WI38 (cell line): ENCODE data around the gene DNMT3A.

Source experiments
- H3K4me3 ChIP-seq: 2 replicates; pipeline ENCODE4 v1.5.1; 2011; ENCODE audit warnings: low read depth, mild to moderate bottlenecking, control low read depth, low read length
- TF ChIP-seq, protein P1 (sequence below): IDR thresholded peaks from 2 replicates; pipeline ENCODE4 v1.5.1; 2012; ENCODE audit warnings: low read depth, mild to moderate bottlenecking, control low read depth, low read length

The DNMT3A gene

DNA sequence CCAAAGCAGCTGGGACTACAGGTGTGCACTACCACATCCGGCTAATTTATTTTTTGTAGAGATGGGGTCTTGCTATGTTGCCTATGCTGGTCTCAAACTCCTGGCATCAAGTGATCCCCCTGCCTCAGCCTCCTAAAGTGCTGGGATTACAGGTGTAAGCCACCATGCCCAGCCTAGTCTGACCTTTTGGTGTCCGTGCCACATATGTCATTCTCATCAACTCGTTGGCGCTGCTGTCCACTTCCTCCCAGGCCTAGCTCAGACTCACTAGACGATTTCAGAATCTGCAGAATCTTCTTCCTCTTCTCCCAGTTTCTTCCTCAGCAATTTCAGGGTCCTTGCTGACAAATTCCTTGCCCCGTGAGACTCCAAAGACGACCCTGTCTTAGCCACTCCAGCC, 39.8 kb upstream of the DNMT3A start:
- TF ChIP-seq, protein P1, sequence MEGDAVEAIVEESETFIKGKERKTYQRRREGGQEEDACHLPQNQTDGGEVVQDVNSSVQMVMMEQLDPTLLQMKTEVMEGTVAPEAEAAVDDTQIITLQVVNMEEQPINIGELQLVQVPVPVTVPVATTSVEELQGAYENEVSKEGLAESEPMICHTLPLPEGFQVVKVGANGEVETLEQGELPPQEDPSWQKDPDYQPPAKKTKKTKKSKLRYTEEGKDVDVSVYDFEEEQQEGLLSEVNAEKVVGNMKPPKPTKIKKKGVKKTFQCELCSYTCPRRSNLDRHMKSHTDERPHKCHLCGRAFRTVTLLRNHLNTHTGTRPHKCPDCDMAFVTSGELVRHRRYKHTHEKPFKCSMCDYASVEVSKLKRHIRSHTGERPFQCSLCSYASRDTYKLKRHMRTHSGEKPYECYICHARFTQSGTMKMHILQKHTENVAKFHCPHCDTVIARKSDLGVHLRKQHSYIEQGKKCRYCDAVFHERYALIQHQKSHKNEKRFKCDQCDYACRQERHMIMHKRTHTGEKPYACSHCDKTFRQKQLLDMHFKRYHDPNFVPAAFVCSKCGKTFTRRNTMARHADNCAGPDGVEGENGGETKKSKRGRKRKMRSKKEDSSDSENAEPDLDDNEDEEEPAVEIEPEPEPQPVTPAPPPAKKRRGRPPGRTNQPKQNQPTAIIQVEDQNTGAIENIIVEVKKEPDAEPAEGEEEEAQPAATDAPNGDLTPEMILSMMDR: no peak
- H3K4me3 ChIP-seq: no peak overlapping the region

DNA sequence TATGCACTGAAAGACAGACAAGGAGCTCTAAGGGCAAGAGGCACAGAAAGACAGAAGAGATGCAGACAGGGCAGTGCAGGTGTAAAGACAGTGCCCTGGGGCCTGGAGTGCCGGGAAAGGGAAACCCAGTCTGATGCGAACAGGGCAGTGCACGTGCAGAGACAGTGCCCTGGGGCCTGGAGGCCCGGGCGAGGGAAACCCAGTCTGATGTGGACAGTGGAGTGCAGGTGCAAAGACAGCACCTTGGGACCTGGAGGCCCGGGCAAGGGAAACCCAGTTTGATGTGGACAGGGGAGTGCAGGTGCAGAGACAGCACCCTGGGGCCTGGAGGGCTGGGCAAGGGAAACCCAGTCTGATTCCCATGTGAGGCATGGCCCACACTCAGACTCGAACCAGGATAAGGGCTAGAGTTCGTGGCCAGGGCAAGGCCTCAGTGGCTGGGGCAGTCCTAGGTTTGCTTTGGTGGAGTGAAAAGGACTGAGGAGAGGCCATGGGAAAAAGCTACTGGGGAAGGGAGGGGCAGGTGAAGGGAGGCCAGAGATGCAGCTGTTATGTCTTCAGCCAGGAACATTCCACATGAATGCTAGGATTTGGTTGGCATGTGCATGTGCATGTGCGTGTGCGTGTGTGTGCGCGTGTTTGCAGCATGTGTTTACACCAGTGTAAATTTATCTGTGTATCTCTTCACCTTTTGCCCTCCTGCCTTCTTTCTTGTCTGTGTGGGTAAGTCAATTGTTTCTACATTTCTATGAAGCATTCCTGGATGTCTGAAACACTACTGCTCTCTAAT, 39.1 kb upstream of the DNMT3A start:
- TF ChIP-seq, protein P1: no peak
- no peak overlapping the region for H3K4me3 ChIP-seq

DNA sequence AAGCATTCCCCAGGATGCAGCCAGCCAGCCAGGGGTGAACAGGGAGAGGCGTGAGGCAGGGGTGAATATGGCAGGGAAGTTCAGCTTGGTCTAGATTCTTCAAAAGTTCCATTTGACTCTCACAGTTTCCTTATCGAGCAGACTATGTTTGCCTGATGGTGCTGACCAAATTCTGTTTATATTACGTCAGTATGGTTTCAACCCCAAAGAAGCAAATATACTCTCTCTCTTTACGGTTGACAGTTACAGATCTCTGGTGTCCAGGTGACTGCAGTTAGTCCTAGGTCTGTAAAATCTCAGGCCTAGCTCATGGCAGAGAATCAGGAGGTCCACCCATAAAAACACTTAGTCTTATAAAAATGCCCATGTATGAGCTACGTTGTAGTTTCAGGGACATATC, 38.3 kb upstream of the DNMT3A start:
- TF ChIP-seq, protein P1: no peak
- no peak overlapping the region for H3K4me3 ChIP-seq

DNA sequence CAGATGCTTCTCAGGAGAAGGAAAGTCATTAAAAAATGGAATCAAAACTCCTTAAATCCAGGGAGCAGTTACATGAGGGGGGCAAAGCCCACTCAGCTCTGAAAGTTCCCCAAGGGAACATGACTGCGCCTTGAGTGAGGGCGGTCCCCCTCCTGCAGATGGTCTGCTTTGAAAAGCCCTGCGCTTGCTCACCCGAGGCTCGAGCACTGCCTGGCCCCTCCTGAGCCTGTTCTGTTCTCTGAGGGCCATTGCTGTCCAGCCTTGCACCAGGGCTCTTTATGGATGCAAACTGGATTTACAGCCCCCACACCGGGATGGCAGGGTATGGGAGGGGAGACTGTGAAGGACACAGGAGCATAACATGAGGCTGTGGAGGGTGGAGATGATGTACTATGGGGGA, 37.8 kb upstream of the DNMT3A start:
- TF ChIP-seq, protein P1: no peak
- no peak overlapping the region for H3K4me3 ChIP-seq

DNA sequence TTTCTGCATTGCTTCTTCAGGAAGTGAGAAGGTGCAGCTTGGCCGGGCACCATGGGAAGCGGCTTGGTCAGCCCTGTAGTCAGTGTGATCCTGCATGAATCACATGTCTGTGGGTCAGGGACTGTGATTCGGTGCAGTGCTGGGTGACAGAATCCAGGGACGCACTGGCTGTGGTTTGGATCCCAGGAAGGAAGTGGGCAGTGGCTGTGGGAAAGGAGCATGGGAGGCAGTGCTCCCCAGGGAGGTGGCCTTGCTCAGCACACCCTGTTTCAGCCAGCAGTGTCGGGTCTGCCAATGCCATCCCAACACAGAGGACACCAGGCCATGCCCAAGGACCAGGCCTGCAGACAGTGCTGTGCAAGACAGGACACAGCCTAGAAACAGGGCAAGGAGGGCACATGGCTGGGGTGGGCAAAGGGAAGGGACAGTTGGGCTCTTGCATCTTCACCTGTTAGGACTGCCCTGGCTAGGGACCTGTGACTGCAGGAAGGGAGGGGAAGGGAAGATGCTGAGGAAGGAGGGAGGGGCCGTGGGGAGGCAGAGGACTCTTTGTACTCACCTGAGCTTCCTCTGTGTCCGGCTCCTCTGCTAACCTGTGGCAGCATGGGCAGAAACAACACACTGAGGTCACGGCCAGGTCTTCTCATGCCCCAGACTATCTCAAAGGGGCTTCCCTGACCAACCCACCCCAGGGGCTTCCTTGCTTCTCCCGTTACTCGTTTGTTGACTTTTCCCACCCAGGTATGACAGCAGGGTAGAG, 37.2 kb upstream of the DNMT3A start:
- H3K4me3 ChIP-seq: no peak overlapping the region
- TF ChIP-seq, protein P1: no peak

DNA sequence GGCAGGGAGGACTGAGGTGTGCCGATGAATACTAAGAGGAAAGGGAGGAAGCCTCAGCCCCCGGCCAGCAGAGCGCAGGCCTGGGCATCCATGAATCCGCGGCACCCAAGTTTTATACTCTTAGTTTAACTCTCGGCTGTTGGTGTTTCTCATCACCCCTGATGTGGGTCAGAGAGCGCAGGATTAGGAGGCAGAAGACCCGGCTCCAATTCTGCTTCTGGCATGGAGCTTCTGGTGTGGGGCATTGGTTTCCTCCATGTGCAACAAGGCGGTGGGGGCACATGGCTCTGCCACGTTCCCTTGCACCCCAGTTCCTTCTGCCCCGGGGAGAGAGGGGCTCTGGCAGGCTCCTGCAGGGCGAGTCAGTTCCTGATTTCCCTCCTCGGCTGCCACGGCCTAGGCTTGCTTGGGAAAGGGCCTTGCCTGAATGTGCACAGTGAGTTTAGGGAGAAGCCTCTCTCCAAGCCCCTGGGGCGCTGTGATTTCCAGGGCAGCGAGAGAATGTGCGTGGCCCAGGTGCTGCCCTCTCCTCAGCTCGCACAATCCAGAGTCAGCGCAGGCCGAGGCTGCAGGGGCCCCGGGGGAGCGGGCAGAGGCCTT, 36.2 kb upstream of the DNMT3A start:
- TF ChIP-seq, protein P1: no peak
- H3K4me3 ChIP-seq: no peak overlapping the region
